ENCODE measurements around the gene NQO2.
"Not testable (repeated sequence)": the region's sequence is repeated elsewhere in the genome, so short reads cannot be mapped to it uniquely, and the experiment has no call there.

NQO2 gene

DNA sequence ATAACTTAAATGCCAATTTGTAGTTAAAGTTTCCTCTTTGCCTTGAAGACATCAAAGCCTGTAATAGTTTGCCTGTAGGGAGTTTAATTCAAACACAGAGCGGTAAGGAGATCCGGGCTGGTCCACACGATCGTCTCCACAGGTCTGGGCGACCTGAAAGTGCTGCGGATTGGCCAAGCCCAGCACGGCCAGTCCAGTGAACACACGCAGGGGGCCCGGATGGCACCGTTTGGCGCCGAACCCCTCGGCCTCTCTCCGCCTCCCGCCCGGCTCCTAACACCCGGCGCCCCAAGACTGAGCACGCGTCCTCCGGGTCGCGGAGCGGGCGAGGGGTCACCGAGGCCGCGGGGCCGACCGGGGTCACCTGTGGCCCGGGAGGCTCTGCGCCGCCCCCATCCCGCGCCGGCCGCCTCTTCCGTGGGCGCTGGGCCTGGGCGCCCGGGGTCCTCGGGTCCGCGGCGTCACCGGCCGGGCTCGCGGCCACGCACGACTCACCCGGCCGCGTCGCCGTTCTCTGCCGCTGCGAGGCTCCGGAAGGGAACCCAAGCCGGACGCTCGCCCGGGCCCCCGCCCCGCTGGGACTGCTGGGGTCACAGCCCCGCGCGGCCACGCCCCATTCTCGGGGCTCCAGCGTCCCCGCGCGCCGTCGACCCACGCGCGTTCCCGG, 28.8 kb upstream of the NQO2 start:
- DNase-seq, result peak; percentile 20 to 27

DNA sequence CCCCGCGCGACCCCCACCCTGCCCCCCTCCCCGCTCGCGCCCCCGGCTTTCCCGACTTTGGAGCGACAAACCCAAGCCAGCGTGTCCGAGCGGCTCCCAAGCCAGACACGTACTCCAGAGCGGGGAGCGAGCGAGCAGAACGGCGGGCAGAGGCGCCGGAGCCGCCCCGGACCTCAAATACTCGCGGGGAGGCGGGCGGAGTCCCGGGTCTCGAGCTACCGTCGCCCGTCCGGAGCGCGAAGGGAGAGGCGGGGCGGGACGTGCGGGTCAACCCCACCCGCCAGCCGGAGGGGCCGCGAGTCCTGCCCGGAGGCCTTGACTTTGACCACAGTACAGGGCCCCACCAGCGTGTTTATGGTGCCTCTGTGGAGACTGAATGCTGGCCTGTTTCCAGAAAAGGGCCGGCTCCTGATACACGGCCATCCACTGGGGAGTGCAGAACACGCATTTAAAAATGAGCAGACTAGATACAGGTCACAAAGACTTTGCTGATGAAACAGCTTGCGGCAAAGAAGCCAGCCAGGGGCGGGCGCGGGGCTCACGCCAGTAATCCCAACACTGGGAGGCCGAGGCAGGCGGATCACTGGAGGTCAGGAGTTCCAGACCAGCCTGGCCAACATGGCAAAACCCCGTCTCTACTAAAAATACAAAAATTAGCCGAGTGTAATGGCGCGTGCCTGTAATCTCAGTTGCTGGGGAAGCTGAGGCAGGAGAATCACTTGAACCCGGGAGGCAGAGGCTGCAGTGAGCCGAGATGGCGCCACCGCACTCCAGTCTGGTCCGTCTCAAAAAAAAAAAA, 28.1 kb upstream of the NQO2 start, which contains the start of gene SERPINB6:
Gene SERPINB6, minus strand, starts transcription at position 148 of the 799 bp plus-strand sequence. CDS start 12,235 bp downstream, outside the sequence.
- DNase-seq, result peak in 1 of 2 experiments; percentile 62

DNA sequence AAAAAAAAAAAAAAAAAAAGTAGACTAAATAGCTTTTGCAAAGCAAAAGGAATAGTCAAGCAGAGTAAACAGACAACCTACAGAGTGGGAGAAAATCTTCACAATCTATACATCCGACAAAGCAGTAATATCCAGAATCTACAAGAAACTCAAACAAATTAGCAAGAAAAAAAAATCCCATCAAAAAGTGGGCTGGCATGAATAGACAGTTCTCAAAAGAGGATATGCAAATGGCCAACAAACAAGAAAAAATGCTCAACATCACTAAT, 27.5 kb upstream of the NQO2 start:
- not testable (repeated sequence) for DNase-seq

DNA sequence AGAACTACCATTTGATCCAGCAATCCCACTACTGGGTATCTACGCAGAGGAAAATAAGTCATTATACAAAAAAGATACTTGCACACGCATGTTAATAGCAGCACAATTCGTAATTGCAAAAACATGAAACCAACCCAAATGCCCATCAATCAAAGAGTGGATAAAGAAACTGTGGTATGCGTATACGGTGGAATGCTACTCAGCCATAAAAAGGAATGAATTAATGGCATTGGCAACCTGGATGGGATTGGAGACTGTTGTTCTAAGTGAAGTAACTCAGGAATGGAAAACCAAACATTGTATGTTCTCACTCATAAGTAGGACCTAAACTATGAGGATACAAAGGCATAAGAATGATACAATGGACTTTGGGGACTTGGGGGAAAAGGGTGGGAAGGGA, 27.0 kb upstream of the NQO2 start:
- DNase-seq, result not testable (repeated sequence)

DNA sequence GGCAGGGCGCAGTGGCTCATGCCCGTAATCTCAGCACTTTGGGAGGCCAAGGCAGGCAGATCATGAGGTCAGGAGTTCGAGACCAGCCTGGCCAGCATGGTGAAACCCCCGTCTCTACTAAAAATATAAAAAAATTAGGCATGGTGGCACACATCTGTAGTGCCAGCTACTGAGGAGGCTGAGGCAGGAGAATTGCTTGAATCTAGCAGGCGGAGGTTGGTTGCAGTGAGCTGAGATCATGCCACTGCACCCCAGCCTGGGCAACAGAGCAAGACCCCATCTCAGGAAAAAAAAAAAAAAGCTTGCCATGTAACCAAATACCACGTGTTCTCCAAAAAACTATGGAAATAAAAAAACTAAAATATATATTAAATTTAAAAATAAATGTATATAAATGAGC, 26.5 kb upstream of the NQO2 start:
- not testable (repeated sequence) for DNase-seq

DNA sequence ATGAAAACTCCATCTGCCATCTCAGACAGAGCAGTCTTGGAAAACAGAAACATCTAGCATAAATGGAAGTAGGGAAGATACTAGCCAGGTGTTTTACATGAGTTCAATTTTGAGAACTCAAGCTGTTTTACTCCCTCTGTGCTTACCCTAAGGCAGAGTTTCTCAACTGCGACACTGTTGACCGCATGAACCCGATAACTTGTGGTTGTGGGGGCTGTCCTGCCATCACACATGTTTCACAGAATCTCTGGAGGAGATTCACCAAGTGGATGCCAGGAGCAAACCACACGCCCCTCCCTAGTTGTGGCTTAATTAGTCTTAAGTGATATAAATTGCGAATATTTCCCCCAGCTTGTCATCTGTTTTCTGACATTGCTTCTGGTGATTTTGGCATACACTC, 26.0 kb upstream of the NQO2 start:
- no peak for DNase-seq

DNA sequence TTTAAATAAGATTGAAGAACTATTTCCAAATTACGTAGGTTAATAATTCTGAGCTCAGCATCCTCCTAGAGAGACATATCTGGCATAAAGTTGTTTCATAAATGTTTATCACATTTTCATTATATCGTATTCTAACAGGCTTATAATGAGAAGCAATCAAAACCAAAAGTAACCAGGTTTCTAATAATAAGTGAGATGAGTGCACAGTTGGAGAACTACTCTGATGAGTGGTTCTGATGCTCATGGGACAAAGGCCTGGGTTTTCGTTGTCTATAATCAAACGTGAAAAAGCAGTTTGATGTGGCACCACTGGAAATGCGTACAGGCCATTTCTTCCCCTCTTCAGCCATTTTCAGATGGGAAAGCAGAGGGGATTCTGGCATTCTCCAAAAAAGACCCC, 23.6 kb upstream of the NQO2 start:
- no peak for DNase-seq

DNA sequence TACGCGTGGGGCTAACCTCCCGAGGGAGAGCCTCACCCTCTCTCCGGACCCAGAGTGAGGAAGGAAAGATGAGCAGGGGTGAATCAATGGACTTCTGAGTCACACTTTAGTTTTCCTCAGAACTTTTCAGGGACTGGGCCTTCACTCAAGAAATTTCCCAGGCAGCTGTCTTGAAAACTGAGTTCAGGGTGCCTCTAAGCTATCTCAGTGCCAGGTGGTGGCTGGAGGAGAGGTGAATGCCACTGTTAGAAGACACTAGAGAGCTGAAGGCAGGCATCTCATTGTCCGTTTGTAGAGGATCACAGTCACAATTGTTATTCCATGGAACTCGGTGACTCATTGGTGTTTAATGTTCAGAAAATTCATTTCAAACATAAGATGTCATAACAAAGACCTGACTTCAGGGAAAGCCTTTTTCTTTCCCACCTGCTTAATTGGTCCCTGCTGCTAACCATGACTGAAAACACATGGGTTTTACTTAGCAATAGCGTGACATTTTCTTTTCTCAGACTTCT, 23.1 kb upstream of the NQO2 start:
- DNase-seq, result no peak

DNA sequence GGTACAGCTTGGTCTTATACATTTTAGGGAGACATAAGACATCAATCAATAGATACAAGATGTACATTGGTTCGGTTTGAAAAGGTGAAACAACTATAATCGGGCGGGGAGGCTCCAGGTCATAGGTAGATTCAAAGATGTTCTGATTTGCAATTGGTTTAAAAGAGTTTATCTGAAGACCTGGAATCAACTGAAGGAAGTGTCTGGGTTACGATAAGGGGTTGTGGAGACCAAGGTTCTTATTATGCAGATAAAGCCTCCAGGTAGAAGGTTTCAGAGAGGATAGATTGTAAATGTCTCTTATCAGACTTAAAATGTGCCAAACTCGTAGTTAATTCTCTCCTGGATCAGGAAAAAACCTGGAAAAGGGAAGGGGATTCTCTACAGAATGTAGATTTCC, 22.4 kb upstream of the NQO2 start:
- DNase-seq, result no peak

DNA sequence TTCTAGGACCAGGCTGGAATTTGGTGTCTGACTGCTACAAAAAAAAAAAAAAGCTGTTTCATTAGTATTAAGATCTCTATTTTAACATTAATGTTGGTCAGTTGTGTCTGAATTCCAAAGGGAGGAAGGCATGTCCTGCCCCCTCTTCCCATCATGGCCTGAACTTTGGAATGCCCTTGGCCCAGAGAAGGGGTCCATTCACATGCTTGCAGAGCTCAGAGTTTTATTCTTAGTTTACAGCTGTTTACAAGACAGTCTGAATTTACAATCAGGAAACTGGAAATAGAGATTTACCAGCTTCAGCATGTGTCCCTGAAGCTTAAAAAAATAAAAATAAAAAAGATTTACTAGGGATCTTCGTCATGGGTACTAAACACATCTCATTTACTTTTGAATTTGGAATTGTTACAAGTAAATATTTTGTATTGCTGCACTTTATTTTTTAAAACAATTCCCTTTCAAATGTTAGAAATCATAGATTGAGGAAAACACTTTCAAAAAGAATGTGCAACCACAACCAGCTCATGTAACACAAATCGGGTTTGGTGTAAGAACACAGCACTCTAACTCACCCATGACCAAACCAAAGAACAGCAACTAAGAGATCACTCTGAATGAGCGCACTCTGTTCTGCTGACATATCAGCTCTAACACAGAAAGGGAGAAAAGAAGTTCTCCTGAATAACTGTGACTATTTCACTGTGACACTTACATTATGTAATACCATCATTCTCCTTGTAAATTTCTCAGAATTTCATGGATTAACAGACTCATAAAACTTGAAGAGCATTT, 21.7 kb upstream of the NQO2 start:
- DNase-seq, result no peak

DNA sequence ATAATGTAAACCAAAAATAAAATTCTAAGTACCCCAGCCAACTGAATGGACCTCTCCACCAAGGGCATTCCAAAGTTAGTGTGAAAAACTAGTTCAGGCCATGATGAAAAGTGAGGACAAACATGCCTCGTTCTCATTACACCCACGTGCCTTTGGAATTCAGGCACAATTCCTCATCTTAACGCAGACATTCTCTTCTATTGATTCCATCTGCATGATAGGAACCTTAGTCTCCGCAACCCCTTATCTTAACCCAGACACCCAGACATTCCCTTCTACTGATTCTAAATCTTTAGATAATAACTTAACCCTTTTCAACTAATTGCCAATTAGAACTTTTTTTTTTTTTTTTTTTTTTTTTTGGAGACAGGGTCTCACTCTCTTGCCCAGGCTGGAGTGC, 20.8 kb upstream of the NQO2 start:
- DNase-seq, result no peak

DNA sequence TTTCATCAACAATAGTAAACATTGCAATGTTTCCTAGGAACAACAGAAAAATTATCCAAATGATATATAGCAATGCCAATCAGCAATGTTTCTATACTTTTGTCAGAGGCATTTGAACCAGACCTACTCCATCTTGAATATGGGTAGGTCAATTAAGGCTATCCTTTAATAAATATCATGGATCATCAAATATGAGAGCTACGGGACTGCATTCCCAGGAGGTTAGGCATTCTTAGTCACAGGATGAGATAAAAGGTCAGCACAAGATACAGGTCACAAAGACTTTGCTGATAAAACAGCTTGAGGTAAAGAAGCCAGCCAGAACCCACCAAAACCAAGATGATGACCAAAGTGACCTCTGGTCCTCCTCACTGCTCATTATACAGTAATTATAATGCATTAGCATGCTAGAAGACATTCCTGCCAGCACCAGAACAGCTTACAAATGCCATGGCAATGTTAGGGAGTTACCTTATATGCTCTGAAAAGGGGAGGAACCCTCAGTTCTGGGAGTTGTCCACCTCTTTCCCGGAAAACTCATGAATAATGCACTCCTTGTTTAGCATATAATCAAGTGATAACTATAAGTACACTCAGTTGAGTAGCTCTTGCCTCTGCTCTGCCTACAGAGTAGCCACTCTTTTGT, 19.8 kb upstream of the NQO2 start:
- no peak for DNase-seq

DNA sequence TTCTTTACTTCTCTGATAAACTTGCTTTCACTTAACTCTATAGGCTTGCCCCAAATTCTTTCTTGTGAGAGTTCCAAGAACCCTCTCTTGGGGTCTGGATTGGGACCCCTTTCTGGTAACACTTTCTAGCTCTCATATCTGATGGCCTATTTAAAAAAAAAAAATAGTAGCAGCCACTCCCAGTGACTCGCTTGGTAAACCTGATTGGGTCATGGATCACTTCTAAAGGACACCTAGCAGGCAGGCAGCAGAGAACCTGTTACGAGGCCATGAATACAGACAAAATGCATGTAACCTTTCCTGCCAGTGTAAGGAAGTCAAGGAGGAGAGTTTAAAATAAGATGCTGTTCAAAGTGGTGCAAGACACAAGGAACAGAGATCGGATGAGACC, 19.2 kb upstream of the NQO2 start:
- DNase-seq, result no peak

DNA sequence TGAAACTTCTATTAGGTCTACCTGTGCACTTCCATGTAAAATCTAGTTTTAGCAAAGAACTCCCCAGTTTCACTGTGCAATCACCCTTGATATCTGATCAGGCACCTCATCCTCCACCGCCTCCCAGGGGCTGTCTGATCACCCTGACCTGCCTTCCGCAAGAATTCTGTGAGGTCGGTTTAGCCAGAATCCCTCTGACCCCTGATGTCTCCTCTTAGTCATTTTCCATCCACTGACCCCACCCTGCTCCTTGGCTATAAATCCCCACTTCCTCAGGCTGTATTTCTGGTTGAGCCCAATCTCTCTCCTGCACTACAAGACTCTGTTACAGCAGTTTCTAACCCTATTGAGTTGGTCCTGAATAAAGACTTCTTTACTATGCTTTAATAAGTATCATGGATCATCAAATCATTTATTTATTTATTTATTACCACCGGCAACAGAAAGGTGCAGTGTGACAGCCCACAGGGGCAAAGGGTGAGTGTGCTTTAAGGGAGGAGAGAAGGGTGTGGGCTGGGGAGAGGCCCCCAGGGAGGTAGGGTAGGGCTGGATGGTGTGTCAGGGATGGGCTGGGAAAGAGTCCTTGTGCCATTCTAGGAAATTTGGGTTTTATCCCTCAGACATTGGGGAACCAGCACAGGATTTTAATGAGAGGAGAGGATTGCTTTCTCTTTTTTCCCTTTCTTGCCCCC, 17.1 kb upstream of the NQO2 start:
- no peak for DNase-seq

DNA sequence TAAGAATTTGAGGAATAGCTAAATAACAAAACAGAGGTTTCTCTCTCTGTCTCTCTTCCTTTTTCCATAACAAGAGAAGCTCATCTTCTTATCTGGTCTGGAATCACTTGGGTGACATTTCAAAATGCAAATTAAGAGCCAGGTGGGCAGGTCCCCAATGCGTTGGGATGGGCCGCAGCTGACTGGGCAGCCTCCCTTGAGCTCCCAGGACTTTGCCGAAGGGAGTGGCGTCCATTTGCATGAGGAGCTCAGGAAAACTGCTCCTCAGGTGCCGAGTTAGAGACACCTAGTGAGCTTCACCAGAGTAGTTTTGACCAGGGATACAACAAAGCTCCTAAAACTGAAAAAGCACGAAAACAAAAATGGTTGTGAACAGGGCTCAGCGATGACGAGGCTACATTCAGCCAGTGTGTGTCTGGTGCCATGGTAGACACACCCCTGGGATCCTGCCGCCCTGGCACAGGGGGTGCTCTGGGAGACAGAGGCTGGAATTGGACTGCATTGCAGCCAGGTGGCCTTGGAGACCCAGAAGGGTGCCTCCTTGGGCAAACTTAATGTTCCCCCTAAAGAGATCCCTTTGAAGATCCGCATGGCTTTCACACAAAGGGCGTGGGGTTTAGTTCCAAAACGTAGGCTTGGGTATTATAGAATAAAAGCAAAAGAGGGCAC, 14.8 kb upstream of the NQO2 start:
- no peak for DNase-seq

DNA sequence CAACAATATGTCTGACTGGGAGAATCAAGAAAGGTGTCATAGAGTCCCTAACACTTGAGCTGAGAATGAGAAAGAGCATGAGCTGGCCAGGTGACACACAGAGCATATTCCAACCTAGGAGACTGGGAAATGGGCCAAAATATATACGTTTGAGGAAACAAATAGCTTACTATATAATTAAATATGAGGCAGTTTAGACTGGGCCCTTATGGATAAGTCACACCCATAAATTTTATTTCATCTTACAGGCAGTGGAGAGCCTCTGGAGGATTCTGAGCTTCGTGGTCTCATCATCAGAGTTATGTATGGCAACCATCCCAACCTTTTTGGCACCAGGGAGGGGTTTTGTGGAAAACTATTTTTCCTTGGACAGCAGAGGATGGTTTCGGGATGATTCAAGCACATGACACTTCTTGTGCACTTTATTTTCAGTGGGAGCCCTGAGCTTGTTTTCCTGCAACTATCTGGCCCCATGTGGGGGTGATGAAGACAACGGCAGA, 12.9 kb upstream of the NQO2 start:
- no peak for DNase-seq

DNA sequence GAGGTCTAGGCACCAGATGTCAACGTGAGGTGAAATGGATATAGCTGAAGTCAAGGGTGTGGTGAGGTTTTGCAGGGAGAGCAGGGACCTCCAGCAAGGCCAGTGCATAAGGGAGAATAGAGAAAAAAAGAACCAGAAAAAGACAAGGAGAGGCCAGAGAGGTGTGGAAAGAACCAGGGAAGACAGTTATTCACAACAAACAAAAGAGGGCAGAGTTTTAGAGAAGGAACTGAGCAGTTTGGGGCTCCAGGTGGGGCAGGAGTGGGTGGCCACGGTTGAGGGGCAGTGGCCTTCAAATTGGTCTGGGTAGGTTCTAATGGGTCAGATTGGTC, 11.6 kb upstream of the NQO2 start:
- DNase-seq, result no peak

DNA sequence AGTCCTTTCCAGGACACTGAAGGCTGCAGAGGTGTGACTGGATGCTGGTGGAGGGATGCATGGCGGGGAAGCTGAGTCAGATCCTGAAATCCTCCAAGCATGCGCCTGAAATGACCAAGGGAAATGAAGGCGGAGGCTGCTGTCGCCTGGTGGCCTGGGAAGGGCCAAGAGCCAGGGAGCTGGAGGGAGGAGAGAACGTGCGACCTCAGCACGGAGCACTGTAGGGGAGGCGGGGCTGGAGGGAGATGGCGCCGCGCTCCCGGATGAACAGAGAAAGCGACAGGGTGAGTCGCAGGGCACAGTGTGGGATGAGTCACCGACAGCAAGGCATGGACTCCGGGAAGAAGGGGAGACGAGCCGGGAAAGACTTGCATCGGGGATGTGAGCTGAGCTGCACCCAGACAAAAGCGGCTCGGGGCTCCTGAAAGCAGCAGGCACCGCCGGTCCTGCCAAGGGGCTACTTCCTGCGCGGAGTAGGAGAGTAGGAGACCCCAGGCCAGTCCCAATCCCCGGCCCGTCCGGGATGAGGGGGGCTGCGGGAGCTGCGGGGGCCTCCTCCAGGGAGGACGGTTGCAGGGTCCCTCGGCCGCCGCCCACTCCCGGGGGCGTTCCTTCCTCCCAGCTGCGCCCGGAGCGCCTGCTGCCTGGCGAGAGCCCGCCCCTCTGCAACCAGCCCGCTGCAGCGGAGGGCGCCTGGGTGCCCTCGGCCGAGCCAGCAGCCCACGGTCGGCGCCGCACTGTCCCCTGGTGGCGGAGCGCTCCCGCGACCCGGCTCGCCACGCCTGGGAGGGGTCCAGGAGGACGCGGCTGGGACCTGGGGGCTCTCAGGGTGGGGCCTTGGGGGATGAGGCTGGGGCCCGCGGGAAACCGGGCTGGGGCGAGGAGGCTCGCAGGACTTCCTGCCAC, 11.0 kb upstream of the NQO2 start:
- peak; percentile 57 to 80 for DNase-seq

DNA sequence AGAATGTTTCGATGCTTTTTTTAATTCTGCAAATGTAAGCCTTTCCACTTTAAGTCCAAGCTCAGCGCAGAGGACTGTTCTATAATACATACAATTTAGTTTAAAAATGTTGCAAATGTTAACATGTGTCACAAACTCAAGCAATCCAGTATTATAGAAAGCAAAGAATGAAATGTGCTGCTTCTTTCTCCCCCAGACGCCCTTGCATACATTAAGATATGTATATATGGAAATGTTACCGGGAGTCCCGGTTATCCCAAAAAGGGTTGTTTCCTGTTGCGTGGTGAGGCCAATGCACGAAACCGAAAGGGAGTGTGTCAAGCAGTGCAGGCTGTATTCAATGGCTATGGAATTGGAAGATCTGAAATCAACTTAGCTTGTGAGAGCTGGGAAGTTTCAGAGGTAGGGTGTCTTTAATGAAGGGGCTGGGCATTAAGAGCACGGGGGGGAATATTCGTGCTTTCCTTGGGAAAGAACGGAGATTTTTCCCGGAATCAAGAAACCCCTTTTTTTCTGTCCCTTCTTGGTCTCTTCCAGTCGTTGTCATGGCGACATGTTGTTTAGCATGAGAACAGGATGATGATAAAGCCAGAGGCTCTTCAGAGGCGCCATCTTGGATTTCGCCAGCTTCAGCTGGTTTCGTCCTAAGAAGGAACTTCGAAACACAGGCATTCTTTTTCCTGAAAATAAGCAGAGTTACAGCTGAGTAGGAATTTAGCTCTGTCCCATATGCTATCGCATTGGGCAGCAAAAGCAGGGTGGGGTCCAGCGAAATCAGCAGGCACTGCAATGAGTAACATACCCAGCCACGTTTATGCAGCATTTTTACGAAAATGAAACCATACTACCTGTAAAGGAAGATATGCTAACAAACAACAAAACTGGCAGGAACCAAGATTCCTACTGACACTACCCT, 10.1 kb upstream of the NQO2 start:
- peak; percentile 96 to 97 for DNase-seq
